C4-2B (cell line): Measurements from ENCODE around the gene ENPP3.

ENCODE experiments used
- H3K27ac ChIP-seq: fragments of 450-650 bp; 2 replicates; pipeline ENCODE4 v1.5.1; 2017
- ZFX ChIP-seq: fragments of 450-650 bp; IDR thresholded peaks from 2 replicates; pipeline ENCODE4 v1.6.1; 2017
- TF ChIP-seq, protein P1 (sequence below): fragments of 450-650 bp; conservative IDR thresholded peaks from 2 replicates; pipeline ENCODE4 v1.5.1; 2017; ENCODE audit warnings: mild to moderate bottlenecking

Gene ENPP3

DNA sequence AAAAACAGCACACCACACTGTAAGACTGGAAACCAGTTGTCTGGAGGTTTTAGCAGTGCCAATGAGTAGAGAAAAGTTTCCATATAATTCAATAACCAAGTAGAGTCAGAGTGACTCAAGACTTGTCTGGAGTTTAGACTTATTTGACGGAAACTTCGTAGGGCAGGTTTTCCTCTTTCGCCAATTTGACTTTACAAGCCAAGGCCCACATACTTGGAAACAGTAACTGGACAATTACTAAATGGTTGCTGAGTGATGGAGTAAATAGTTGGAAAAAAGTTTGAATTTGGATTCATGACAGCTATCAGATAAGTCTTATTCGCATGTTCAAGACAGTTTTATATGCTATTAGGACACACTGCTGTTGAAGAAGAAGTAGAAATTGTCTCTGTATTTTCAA lies 121.8 kb downstream of the ENPP3 start:
- TF ChIP-seq, protein P1, sequence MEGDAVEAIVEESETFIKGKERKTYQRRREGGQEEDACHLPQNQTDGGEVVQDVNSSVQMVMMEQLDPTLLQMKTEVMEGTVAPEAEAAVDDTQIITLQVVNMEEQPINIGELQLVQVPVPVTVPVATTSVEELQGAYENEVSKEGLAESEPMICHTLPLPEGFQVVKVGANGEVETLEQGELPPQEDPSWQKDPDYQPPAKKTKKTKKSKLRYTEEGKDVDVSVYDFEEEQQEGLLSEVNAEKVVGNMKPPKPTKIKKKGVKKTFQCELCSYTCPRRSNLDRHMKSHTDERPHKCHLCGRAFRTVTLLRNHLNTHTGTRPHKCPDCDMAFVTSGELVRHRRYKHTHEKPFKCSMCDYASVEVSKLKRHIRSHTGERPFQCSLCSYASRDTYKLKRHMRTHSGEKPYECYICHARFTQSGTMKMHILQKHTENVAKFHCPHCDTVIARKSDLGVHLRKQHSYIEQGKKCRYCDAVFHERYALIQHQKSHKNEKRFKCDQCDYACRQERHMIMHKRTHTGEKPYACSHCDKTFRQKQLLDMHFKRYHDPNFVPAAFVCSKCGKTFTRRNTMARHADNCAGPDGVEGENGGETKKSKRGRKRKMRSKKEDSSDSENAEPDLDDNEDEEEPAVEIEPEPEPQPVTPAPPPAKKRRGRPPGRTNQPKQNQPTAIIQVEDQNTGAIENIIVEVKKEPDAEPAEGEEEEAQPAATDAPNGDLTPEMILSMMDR, result no peak
- no peak overlapping the region for H3K27ac ChIP-seq

DNA sequence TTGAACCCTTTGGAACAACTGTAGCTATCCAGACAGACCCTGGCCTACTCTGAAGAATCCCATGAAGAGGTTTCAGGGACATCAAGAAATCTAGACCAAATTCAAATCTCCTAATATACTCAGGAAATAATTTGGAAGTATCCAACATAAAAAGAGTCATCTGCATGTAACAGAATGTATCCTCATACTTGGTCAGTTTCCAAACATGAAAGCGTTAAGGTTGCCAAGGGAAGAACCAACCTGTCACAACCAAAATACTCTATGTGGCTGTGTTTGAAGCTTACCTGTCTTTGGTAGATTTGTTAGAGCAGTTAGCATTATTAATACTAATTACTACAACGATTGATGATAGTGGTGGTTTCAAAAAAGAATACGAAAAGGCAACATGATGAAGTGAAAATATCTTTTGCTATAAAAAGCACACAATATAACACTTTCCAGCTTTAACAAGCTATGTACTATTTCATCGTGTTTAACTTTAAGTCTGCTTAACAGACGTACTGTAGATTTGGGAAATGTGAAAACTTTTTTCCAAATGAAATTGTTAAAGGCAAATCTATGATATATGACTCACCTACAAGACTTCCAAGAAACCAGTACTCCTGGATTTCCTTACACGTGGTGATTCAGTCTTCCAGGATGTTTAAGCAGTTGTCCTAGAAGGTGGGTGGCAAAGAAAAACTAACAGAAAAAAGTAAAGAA lies 124.1 kb downstream of the ENPP3 start:
- TF ChIP-seq ZFX, result no peak
- TF ChIP-seq, protein P1, result no peak
- H3K27ac ChIP-seq, result no peak overlapping the region

DNA sequence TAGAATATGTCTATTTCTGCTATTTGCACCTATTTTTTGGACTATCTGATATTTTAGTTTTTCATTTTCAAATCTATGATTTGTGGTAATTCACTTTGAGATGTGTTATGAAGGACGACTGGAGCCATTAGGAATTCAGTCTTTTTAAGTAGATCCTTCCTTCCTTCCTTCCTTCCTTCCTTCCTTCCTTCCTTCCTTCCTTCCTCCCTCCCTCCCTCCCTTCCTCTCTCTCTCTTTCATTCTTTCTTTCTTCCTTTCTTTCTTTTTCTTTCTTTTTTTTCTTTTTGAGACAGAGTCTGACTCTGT lies 124.6 kb downstream of the ENPP3 start:
- no peak for TF ChIP-seq ZFX
- TF ChIP-seq, protein P1, result no peak
- H3K27ac ChIP-seq, result no peak overlapping the region

DNA sequence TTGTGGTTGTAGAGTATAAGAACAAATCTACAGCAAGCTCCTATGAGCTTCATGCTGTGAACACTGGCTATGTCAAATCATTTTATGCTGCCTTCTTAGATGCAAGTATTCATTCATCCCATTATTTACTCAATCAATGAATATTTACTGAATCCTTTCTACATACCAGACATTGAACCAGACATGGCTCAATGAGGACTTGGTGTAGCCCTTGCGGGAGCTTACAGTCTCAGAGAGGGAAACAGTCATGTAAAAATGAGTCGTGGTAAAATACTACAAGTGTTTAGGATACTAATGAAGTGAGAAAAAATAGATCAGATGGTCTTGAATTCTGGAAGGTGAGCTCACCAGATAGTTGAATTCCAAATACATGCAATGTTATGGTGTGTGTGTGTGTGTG lies 125.9 kb downstream of the ENPP3 start:
- no peak overlapping the region for H3K27ac ChIP-seq
- no peak for TF ChIP-seq ZFX

DNA sequence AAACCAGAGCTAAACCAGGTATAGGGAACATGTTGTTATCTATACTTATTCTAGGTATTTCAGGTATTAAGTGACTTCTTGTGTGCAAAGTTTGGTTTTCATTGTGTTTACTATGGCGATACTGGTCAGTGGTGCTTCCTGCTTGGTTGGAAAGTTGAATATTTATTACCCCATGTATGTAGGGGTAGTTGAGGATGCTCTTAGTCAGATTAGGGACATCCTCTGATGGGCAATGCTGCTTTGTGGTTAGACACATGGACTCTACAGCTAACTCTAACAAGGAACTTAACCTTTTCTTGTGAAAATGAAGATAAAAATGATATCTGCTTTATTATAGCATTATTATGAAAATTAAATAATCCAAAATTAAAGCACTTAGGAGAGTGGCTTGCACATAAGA lies 126.6 kb downstream of the ENPP3 start:
- H3K27ac ChIP-seq, result no peak overlapping the region
- TF ChIP-seq ZFX, result no peak
- TF ChIP-seq, protein P1, result no peak

DNA sequence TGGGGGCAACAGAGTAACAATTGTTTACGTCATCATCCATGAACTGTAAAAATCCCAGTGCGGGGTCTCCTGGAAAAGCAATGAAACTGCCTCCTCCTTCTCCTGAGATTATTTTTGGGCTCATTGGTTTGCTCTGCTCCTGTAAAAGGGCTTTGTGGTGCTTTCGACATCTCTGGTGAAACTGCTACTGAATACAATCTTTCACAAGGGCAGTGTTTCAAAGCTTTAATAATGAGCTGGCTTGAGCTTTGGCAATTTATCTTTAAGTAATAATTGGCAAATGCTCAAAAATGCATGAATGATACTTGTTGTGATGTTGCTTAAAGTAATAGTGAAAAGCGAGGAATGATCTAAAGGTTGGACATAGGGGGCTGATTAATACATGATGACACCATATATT lies 127.2 kb downstream of the ENPP3 start:
- TF ChIP-seq, protein P1, result no peak
- TF ChIP-seq ZFX, result no peak
- H3K27ac ChIP-seq, result no peak overlapping the region

DNA sequence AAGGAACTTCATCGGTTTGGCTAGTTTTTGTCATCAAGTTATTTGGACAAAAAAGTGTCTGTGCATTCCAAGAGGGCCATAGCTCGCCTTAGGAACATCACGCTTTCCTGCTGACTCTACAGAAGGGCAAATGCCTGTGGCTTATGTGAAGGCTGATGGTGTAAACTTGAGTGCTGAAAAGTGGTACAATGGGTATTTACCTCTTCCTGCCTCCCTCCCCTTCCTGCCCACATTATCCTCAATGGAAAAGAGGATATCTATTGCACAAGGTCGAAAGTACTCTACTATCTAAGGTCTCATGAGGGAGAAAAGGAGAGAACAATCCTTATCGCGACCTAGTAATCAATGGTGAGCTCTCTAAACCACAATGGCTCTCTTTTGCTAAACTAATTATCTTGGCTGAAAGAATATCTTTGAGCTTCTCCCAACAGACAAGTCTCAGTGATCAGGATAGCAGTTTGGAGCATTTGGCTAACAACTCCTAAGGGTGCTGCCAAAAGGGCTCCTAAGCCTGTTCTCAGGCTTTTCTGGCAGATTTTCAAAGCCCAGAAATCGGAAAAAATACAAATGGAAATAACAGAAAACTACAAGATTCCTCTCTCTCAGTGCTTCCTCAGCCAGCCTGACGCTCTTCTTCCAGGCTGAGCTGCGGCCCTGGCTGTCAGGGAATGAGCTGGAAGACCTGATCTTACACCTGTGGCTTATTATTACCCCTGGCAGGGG lies 128.1 kb downstream of the ENPP3 start:
- TF ChIP-seq, protein P1, result no peak
- TF ChIP-seq ZFX, result no peak
- H3K27ac ChIP-seq, result no peak overlapping the region

DNA sequence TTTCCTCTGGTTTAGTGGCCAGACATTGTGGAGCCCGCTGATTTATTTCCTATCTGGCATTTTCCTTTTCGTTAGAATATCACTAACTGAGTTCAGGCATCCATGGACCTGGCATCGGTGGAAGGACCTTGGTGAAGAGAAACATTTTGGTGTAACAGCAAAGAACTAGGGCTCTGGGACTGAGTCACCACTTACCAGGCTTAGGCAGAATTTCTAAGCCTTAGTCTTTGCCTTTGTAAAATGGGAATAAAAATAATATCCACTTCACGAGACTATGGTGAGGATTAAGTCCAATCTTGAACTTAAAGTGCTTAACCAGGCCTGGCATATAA lies 128.7 kb downstream of the ENPP3 start:
- TF ChIP-seq, protein P1, result no peak
- no peak for TF ChIP-seq ZFX
- no peak overlapping the region for H3K27ac ChIP-seq
